ENCODE results near the gene DLK2.
"Not testable (repeated sequence)": the region's sequence is repeated elsewhere in the genome, so short reads cannot be mapped to it uniquely, and the experiment has no call there.

DLK2 gene

DNA sequence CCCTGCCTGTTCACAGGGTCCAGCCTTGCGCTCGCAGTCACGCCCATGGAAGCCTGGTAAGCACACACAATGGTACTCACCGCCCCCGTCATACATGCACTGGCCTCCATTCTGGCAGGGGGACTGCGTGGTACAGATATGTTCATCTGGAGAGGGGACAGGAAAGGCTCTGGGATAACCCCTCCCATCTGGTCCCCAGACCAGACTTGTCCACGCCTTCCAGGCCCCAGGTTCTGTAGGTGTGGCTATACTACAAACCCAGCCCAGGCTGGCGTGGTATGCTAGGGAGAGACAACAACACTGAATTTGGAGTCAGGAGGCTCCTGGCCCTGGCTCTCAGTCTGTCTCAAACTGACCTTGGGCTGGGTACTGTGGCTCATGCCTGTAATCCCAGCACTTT lies 3.4 kb downstream of the DLK2 start:
- no peak for DNase-seq

DNA sequence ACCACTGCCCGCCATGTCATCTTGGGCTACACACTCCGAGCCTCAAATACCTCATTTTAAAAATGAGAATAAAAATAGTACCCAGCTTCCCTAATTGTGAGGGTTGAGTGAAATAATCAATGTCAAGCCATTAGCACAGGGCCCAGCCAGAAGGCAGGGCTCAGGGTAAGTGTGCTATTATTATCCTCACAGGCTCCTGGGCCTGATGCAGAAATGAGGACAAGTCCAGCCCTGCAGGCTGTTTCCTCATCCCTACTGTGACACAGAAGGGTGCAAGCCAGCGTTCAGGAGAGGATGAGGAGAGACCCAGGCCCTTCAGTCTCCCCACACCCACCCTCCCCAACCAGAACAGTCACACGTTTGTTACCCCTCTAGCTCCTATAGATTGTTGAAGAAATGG lies 4.0 kb downstream of the DLK2 start:
- no peak for DNase-seq

DNA sequence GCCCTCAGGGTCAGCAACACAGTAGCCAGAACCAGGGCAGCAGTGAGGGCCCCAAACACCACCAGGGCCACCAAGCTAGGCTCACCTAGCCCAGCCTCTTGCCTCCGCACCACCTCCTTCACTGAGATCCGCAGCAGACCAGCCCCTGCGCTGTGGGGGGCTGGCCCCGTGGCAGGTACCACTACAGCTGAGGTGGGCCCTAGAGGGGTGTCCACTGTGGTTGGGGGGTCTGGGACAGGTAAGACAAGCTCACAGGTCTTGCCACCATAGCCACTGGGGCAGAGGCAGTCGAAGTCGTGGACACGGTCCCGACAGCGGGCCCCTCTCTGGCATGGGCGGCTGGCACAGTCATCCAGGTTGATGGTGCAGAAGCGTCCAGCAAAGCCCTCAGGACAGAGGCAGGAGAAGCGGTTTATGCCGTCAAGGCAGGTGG lies 4.6 kb downstream of the DLK2 start:
- no peak for DNase-seq

DNA sequence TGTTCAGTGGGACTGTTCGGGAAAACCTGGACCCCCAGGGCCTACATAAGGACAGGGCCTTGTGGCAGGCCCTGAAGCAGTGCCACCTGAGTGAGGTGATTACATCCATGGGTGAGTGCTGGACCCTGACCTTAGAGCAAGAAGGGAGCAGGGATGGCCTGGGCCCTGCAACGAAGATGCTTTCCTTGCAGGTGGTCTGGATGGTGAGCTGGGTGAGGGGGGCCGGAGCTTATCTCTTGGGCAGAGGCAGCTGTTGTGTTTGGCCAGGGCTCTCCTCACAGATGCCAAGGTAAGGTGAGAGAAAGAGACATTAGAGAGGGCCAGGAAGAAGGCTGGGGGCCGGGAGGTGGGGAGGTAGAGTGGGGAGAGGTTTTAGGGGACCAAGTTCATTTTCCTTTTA lies 6.4 kb downstream of the DLK2 start:
- no peak for DNase-seq

DNA sequence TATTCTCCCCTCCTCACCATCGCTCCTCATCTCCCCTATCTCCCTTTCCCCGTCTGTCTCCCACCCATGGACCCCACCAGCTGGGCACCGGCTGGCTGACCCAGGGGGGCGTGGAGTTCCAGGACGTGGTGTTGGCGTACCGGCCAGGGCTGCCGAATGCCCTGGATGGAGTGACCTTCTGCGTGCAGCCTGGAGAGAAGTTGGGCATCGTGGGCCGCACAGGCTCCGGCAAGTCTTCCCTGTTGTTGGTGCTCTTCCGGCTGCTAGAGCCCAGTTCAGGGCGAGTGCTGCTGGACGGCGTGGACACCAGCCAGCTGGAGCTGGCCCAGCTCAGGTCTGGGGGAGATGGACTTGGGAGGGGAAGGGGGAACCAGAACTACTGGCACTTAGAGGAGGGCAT lies 7.7 kb downstream of the DLK2 start:
- DNase-seq, result no peak

DNA sequence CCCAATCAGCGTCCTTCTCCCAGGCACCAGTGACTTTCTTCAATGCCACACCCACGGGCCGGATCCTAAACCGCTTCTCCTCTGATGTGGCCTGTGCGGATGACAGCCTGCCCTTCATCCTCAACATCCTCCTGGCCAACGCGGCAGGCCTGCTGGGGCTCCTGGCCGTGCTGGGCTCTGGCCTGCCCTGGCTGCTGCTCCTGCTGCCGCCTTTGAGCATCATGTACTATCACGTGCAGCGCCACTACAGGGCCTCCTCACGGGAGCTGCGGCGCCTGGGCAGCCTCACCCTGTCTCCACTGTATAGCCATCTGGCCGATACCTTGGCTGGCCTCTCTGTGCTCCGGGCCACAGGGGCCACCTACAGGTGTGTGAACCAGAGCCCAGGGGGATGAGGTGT lies 9.8 kb downstream of the DLK2 start:
- no peak for DNase-seq

DNA sequence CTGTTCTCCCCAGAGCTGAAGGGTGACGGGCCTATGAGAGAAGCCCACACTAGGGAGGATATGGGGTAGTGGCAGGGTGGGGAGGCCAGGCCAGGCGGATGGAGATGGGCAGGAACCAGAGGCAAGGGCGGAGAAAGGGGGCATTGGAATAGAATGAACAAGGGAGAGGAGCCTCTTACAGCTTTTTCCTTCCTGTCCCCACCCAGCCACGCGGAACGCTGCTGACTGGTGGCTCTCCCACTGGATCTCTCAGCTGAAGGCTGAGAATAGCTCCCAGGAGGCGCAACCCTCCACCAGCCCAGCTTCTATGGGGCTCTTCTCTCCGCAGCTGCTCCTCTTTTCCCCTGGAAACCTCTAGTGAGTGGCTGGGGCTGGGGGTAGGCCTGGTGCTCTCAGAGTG lies 10.8 kb downstream of the DLK2 start:
- DNase-seq, result no peak

DNA sequence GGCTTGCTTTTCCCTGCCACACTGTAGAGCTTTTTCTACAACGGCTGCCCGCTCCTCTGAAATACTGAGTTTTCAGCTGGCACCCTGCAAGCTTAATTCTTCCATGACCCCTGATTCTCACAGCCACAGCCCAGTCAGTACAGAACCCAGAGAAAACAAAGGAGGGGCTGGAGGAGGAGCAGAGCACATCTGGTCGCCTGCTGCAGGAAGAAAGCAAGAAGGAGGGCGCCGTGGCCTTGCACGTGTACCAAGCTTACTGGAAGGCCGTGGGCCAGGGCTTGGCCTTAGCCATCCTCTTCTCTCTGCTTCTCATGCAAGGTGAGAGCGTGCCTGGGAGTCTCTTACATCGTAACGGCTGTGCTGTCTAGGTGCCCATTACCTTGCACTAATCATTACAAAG lies 11.3 kb downstream of the DLK2 start:
- no peak for DNase-seq

DNA sequence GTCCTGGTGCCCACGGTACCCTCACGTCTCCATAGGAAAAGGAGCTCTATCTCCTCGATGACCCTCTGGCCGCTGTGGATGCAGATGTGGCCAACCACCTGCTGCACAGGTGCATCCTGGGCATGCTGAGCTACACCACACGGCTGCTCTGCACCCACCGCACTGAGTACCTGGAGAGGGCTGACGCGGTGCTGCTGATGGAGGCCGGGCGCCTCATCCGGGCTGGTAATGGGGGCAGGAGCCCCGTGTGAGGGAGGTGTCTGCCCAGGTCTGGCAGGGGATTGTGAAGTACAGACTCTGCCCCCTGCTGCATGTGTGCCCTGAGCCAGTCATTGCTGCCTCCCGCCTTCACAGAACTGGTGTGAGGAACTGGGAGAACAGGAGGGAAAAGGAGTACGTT lies 12.4 kb downstream of the DLK2 start:
- DNase-seq, result no peak

DNA sequence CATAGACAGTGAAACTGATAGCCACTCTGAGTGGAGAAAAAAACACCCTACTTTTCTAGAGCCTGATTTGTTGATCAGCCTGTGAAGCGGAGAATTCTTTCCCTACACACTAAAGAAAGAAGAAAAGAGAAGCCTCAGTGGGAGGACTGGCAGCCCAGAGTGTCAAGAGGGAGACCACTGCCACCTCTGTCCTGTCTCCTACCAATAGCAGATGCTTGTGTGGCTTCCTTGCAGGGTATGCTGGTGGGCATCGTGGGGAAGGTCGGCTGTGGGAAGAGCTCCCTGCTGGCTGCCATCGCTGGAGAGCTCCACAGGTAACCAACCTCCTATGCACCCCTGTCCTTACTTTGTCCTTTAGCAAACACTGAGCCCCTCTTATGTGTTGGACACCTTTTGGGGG lies 17.6 kb downstream of the DLK2 start:
- no peak for DNase-seq

DNA sequence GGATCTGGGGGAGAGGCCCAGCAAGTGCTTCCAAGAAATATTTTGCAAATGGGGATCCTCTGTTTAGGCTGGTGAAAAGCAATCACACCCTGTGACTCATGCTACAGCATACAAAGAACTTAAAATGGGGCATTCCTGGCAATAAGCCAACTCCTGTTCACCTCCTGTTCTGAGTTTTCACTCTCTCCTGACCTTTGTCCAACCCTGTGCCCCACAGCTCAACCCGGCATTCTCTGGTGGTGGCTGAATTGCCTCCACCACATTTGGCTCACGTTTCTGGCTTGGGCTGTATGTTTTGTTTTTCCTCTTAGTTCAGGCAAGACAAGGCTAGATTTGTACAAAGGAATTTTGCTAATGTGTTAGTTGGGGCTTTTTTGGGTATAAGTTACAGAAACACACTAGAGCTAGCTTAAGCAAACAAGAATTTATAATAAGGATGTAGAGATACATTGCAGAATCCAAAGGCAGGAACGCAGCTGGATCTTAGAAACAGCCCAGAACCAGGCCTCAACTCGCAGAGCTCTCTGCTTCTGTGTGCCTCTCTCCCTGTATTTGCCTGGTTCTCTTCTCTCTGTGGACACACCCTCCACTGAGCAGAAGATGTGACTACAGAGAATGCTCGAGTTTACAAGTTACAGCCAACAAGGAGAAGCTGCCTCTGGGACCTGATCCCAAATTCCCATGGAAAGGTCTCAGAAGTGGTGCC lies 18.6 kb downstream of the DLK2 start:
- peak; percentile 68 for DNase-seq

DNA sequence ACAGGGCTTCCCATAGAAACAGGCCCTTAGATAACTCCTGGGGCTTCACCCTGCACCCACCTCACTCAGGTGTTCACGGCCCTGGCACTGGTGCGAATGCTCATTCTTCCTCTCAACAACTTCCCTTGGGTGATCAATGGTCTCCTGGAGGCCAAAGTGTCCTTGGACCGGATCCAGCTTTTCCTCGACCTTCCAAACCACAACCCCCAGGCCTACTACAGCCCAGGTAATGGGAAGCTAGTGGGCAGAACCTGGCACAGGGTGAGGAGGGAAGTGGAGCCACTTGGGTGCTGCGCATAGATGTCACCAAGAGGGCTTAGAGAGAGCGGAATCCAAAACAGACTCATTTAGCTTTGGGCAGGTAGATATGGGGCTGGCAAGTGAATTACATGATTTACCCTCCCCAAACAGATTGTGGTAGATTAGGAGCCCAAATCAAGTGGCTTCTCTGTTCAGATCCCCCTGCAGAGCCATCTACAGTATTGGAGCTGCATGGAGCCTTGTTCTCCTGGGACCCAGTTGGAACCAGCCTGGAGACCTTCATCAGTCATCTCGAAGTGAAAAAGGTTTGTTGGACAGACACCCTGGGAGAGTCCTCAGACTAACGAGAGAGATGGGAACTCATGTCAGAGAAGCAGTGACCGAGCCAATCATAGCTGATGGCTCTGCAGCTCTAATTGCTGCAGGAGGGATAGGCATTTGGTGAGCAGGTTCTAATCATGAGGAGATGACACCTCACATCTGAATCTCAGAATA lies 19.5 kb downstream of the DLK2 start:
- DNase-seq, result no peak

DNA sequence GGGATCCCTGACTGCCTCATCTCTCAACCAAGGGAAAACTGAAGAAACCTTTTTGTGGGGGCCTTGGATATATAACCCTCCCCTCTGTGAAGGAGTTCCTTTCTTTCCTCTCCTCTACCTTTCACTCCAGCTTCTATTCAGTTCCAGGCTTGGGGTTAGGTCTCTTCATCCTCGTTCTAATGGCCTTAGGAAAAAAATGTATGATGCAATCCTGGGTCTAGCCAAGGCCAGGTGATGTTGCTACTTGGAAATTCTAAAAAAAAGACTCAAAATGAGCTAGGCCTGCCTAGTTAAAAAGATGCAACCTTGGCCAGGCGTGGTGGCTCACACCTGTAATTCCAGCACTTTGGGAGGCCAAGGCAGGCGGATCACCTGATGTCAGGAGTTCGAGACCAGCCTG lies 20.4 kb downstream of the DLK2 start:
- DNase-seq, result no peak

DNA sequence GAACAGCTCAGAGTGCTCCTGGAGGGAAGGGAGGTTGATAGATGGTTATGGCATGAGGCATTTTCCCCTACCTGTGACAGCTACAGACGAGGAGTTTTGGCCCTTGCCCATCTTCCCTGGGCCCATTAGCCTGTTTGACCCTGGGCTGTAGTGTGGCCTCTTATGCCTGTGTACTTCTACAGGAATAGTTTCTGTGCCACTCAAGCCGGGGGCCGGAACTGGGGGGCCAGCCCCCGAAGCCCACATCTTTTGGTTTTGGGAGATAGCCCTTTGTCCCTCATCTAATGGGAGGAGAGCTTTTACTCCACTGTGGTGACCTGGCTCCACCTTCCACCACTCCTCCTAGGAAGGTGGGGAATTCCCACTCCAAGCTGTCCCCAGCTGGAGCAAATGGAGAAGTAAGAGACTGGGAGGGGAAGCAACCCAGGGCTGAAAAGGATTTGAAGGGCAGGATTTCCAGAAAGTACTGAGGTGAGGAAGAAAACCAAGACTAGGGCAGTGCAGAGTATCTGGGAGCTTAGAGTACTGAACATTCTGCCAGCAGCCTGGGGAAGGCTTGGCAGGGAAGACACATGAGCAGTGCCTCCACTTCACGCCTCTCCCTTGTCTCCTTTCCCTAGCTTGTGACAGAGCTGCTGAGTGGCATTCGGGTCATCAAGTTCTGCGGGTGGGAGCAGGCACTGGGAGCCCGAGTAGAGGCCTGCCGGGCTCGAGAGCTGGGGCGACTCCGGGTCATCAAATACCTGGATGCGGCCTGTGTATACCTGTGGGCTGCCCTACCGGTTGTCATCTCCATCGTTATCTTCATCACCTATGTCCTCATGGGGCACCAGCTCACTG lies 21.1 kb downstream of the DLK2 start:
- no peak for DNase-seq

DNA sequence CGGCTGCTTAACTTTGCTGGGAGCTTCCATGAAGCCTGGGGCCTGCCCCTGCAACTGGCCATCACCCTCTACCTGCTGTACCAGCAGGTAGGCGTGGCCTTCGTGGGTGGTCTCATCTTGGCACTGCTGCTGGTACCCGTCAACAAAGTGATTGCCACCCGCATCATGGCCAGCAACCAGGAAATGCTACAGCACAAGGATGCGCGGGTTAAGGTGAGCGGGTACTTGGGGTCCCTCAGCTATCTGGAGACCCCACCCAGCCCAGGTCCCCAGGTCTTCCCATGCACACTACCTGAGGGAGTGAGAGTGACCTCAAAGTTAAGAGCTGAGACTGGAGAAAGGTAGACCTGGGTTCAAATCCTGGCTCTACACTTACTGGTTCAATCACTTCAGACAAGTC lies 22.2 kb downstream of the DLK2 start:
- no peak for DNase-seq

DNA sequence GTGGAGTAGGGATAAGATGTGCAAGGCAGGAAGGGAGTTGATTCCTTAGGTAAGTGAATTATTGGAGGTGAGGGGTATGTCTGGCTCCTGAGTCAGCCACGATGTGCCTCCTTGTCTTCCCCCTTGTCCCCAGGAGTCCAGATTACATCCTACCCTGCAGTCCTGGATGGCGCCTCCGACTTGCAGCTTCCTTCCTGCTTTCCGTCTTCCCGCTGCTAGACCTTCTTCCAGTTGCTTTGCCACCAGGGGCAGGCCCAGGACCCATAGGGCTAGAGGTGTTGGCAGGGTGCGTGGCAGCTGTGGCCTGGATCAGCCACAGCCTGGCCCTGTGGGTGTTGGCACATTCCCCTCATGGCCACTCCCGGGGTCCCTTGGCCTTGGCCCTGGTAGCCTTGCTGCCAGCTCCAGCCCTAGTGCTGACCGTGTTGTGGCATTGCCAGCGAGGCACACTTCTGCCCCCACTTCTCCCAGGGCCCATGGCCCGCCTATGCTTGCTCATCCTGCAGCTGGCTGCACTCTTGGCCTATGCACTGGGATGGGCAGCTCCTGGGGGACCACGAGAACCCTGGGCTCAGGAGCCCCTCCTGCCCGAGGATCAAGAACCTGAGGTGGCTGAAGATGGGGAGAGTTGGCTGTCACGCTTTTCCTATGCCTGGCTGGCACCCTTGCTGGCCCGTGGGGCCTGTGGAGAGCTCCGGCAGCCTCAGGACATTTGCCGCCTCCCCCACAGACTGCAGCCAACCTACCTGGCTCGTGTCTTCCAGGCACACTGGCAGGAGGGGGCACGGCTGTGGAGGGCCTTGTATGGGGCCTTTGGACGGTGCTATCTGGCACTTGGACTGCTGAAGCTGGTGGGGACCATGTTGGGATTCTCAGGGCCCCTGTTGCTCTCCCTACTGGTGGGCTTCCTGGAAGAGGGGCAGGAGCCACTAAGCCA lies 23.1 kb downstream of the DLK2 start:
- DNase-seq, result no peak

DNA sequence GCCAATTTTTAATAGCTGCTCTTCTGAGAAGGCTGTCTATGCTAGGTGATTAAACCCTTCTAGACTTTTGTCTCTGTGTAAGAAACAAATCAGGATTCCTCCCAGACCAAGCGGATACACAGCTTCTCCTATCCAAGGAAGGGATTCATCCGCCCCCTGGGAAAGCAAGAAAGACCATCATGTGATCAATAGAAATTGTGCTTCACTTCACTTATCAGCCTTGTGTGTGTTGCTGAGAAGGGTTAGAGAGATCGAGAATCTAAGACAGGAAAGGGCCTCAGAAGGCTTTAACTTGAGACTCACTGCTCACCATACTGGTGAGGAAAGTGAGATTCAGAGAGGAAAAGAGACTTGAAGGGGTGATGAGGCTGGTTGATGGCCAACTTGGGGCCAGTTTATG lies 26.5 kb downstream of the DLK2 start:
- DNase-seq, result no peak

DNA sequence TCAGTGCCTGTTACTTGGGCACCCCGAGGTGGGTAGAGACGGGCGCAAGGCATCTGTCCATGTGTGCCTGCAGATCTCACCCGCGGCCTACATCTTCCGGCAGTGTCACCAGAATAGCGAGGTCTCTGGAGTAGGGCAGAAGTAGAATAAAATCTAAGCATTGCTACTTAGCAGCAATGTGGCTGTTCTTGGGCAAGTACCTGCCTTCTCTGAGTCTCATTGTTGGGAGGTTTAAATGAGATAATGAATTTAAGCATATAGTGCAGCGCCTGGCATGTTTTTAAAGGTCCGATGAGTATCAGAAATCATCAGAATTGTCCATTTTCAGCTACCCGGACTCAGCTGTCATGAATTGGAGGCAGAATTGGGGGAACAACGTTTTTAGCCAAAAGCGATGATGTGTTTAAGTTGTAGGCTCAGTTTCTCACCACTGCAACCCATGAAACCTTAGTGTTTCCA lies 27.2 kb downstream of the DLK2 start:
- DNase-seq, result no peak

DNA sequence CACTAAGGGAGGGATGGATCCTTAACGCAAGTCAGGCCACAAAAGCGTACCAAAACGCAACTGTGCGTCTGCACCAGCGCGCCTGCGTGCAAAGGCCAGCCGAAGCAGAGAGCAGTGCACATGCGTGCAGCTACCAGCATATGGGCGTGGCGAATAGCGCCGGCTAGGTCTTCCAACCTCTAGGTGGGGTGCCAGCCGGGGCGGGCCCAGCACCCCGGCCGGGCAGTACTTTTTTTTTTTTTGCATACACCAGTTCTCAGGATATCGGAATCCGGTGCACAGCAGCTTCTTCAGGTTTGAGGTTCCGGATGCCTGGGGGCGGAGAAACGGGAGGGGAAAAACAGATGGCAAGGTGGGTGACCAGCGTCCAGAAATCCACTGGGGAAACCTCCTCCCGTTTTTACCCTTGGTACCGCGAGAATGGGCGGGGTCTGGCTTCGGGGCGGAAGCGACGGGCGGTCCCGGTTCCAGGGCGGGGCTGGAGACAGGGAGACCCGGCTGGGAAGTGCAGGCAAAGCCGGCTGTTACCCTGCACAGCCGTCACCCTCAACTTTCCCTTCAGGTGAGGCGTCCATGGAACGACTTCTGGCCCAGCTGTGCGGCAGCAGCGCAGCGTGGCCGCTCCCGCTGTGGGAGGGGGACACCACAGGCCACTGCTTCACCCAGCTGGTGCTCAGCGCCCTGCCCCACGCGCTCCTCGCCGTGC lies 27.8 kb downstream of the DLK2 start, which contains the start of gene ABCC10:
Gene ABCC10 (plus strand): TSS at position 136 of the 706 bp plus-strand sequence. CDS start 438 bp downstream, at position 574.
- peak; percentile 95 for DNase-seq

DNA sequence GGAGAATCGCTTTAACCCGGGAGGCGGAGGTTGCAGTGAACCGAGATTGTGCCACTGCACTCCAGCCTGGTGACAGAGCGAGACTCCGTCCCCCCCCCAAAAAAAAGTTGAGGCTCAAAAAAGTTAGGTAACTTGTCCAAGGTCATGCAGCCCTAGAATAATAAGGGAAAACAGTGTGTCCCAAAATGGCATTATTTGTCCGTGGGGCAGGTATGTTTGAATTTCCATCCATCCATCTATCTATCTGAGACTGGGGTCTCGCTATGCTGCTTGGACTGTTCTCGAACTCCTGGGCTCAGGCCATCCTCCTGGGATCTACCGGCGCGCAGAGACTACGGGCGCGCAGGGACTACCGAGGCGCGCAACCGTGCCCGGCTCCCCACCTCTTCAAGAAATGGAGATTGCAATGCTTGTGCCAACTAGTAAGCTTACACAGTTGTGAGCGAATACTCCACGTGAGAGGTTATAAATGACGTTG lies 28.4 kb downstream of the DLK2 start:
- no peak for DNase-seq

DNA sequence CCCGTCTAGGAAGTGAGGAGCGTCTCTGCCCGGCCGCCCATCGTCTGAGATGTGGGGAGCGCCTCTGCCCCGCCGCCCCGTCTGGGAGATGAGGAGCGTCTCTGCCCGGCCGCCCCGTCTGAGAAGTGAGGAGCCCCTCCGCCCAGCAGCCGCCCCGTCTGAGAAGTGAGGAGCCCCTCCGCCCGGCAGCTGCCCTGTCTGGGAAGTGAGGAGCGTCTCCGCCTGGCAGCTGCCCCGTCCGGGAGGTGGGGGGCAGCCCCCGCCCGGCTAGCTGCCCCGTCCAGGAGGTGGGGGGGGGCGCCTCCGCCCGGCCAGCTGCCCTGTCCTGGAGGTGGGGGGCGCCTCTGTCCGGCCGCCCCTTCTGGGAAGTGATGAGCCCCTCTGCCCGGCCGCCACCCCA lies 30.3 kb downstream of the DLK2 start:
- not testable (repeated sequence) for DNase-seq

DNA sequence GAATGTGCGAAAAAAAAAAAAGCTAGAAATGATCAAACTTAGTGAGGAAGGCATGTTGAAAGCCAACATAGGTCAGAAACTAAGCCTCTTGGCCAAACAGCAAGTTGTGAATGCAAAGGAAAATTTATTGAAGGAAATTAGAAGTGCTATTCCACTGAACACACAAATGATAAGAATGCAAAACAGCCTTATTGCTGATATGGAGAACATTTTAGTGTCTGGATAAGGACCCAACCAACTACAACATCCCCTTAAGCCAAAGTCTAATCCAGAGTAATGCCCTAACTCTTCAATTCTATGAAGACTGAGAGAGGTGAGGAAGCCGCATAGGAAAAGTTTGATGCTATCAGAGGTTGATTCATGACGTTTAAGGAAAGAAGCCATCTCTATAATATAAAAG lies 33.5 kb downstream of the DLK2 start:
- DNase-seq, result no peak
